GM21528 (cell line): ENCODE results near the gene ZNF235.
"Not testable (repeated sequence)": the region's sequence is repeated elsewhere in the genome, so short reads cannot be mapped to it uniquely, and the experiment has no call there.

ENCODE experiments used
- ATAC-seq: cut with Tn5 transposase; IDR thresholded peaks from one replicate; pipeline ENCODE4 v1.9.1; 2021; ENCODE audit warnings: mild to moderate bottlenecking, moderate library complexity; ENCODE audit not compliant: unreplicated experiment, low FRiP score

Gene ZNF235

GRCh38 chr19:44258136-44258535 lies 46.7 kb downstream of the ZNF235 start:
- ATAC-seq = no peak

GRCh38 chr19:44255705-44256411 lies 49.0 kb downstream of the ZNF235 start:
- ATAC-seq = no peak

GRCh38 chr19:44254496-44254895 lies 50.3 kb downstream of the ZNF235 start:
- ATAC-seq = no peak

GRCh38 chr19:44253392-44253791 lies 51.4 kb downstream of the ZNF235 start:
- ATAC-seq = not testable (repeated sequence)

GRCh38 chr19:44252332-44252731 lies 52.5 kb downstream of the ZNF235 start:
- not testable (repeated sequence) for ATAC-seq

GRCh38 chr19:44236384-44236783 lies 68.4 kb downstream of the ZNF235 start:
- ATAC-seq = no peak
